OCI-LY1 (cell line): Measurements from ENCODE around the gene PLPP1.

Source experiments
- H2AFZ ChIP-seq: fragments of 200-600 bp; sonication (generic), shearing (Covaris generic); 2 replicates; pipeline ENCODE4 v1.6.0; 2014; ENCODE audit warnings: antibody characterized with exemption, mild to moderate bottlenecking, low read length
- H3F3A ChIP-seq: fragments of 200-600 bp; sonication (generic), shearing (Covaris generic); 2 replicates; pipeline ENCODE4 v1.6.0; 2014; ENCODE audit warnings: mild to moderate bottlenecking, antibody characterized with exemption, low read length, moderate library complexity; ENCODE audit not compliant: insufficient read depth
- H3K27ac ChIP-seq: fragments of 200-600 bp; sonication (generic); 2 replicates; pipeline ENCODE4 v1.5.1; 2014; ENCODE audit warnings: low read length, mixed run types, mild to moderate bottlenecking, low read depth; ENCODE audit not compliant: poor library complexity, severe bottlenecking
- H3K27me3 ChIP-seq: fragments of 200-600 bp; sonication (generic); 2 replicates; pipeline ENCODE4 v1.6.0; 2014; ENCODE audit warnings: antibody characterized with exemption, mild to moderate bottlenecking, low read length, moderate library complexity; ENCODE audit not compliant: insufficient read depth
- H3K36me3 ChIP-seq: fragments of 200-600 bp; sonication (generic); 2 replicates; pipeline ENCODE4 v1.6.1; 2014; ENCODE audit warnings: mild to moderate bottlenecking, antibody characterized with exemption, low read length, moderate library complexity, mixed read lengths; ENCODE audit not compliant: insufficient read depth
- H3K4me1 ChIP-seq: fragments of 200-600 bp; sonication (generic); 2 replicates; pipeline ENCODE4 v1.5.1; 2014; ENCODE audit warnings: mild to moderate bottlenecking, low read length, moderate library complexity; ENCODE audit not compliant: insufficient read depth, severe bottlenecking
- H3K4me2 ChIP-seq: fragments of 200-600 bp; sonication (generic), shearing (Covaris generic); 2 replicates; pipeline ENCODE4 v1.6.1; 2014; ENCODE audit warnings: low read length
- H3K4me3 ChIP-seq: fragments of 200-600 bp; sonication (generic); 2 replicates; pipeline ENCODE4 v1.5.1; 2014; ENCODE audit warnings: low read length, low read depth, mild to moderate bottlenecking, mixed read lengths; ENCODE audit not compliant: poor library complexity, severe bottlenecking
- H3K79me2 ChIP-seq: fragments of 200-600 bp; shearing (Covaris generic); 2 replicates; pipeline ENCODE4 v1.6.1; 2016; ENCODE audit warnings: mixed run types, low read length, mixed read lengths; ENCODE audit not compliant: insufficient read depth
- H3K9ac ChIP-seq: fragments of 200-600 bp; sonication (generic), shearing (Covaris generic); 2 replicates; pipeline ENCODE4 v1.6.1; 2014; ENCODE audit warnings: mild to moderate bottlenecking, low read length, mixed read lengths
- H3K9me2 ChIP-seq: fragments of 200-600 bp; sonication (generic), shearing (Covaris generic); 2 replicates; pipeline ENCODE4 v1.6.1; 2014; ENCODE audit warnings: low read depth, mild to moderate bottlenecking, low read length, mixed read lengths
- H3K9me3 ChIP-seq: fragments of 200-600 bp; shearing (Covaris generic); 2 replicates; pipeline ENCODE4 v1.6.1; 2014; ENCODE audit warnings: low read length, mixed read lengths
- H4K20me1 ChIP-seq: fragments of 200-600 bp; sonication (generic), shearing (Covaris generic); 2 replicates; pipeline ENCODE4 v1.6.0; 2016; ENCODE audit warnings: mild to moderate bottlenecking, low read length; ENCODE audit not compliant: insufficient read depth
- CTCF ChIP-seq: fragments of 200-600 bp; sonication (generic), shearing (Covaris generic); IDR thresholded peaks from 2 replicates; pipeline ENCODE4 v1.5.1; 2017; ENCODE audit warnings: mild to moderate bottlenecking, antibody characterized with exemption, low read length, moderate library complexity, mixed read lengths
- EZH2 ChIP-seq: fragments of 200-600 bp; sonication (generic), shearing (Covaris generic); IDR thresholded peaks from 2 replicates; pipeline ENCODE4 v1.8.0; 2017; ENCODE audit warnings: borderline replicate concordance, mixed run types, mild to moderate bottlenecking, antibody characterized with exemption, low read length, moderate library complexity, mixed read lengths

Gene PLPP1

GRCh38 chr5:55450050-55450765, 84.6 kb downstream of the PLPP1 start:
- Histone ChIP-seq H3K4me1 (no peaks in the 10 kb centered on the region), H3K4me2 (no peak overlapping the region)

GRCh38 chr5:55446640-55447351, 88.0 kb downstream of the PLPP1 start:
- no peak overlapping the region for H2AFZ ChIP-seq
- H3K79me2 ChIP-seq: no peaks in the 10 kb centered on the region
- no peaks in the 10 kb centered on the region for H4K20me1 ChIP-seq
- no peaks in the 10 kb centered on the region for H3K9me3 ChIP-seq
- H3K9ac ChIP-seq: no peak overlapping the region
- no peak overlapping the region for H3K27ac ChIP-seq
- H3K36me3 ChIP-seq: no peaks in the 10 kb centered on the region
- no peaks in the 10 kb centered on the region for H3K27me3 ChIP-seq
- H3F3A ChIP-seq: no peaks in the 10 kb centered on the region
- H3K4me2 ChIP-seq: no peak overlapping the region
- no peak for TF ChIP-seq CTCF
- TF ChIP-seq EZH2: no peak
- H3K4me3 ChIP-seq: no peak overlapping the region
- no peaks in the 10 kb centered on the region for H3K4me1 ChIP-seq
- no peaks in the 10 kb centered on the region for H3K9me2 ChIP-seq

More at GRCh38 chr5:55450050-55450765, 84.6 kb downstream of the PLPP1 start:
- Histone ChIP-seq H3K4me3 (no peak overlapping the region), H3K9ac (no peak overlapping the region), H3F3A (no peaks in the 10 kb centered on the region), H3K27me3 (no peaks in the 10 kb centered on the region), H3K79me2 (no peaks in the 10 kb centered on the region), H3K9me3 (no peaks in the 10 kb centered on the region), H2AFZ (no peak overlapping the region), H4K20me1 (no peaks in the 10 kb centered on the region), H3K36me3 (no peaks in the 10 kb centered on the region), H3K9me2 (no peaks in the 10 kb centered on the region), H3K27ac (no peak overlapping the region)
- TF ChIP-seq CTCF (no peak), EZH2 (no peak)

GRCh38 chr5:55445791-55446190, 89.0 kb downstream of the PLPP1 start:
- Histone ChIP-seq H3K9me2 (no peaks in the 10 kb centered on the region), H2AFZ (no peak overlapping the region), H3K36me3 (no peaks in the 10 kb centered on the region), H3K27me3 (no peaks in the 10 kb centered on the region), H3K4me2 (no peak overlapping the region), H3K79me2 (no peaks in the 10 kb centered on the region), H3F3A (no peaks in the 10 kb centered on the region), H3K4me3 (no peak overlapping the region), H3K27ac (no peak overlapping the region), H3K4me1 (peaks cover 7% of the 10 kb centered on the region), H4K20me1 (no peaks in the 10 kb centered on the region), H3K9ac (no peak overlapping the region), H3K9me3 (no peaks in the 10 kb centered on the region)
- TF ChIP-seq EZH2 (no peak), CTCF (no peak)
